Measurements from ENCODE around the gene KRT15.

The KRT15 gene

DNA sequence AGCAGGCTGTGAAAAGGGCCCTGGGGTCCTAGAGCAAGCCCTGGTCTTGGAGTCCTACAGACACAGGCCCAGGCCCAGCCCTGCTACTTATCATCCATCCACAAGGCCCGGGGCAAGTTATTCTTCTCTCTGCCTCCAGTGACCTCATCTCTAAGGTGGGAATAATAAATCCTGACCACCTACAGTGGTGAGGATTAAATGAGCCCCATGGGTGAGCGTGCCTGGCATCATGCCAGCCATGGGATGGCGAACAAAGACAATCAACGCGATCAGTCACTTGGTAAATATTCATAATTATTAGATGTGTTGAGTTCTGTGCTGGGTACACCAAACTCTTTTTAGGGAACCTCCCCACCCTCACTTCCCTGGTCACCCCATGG, 5.5 kb downstream of the KRT15 start:
- no peaks in the 10 kb centered on the region for H3K9me3 ChIP-seq (ENCODE audit: insufficient read depth, low read depth, low read length)
- H3K27me3 ChIP-seq (ENCODE audit: insufficient read depth, low read length, poor library complexity, severe bottlenecking), result no peaks in the 10 kb centered on the region
- no peaks in the 10 kb centered on the region for H3K36me3 ChIP-seq (ENCODE audit: insufficient read depth, low read length)
- no peak overlapping the region for H3K4me3 ChIP-seq (ENCODE audit: low read length, poor library complexity, severe bottlenecking)
- H3K79me2 ChIP-seq (ENCODE audit: insufficient read depth, low read length), result no peaks in the 10 kb centered on the region
- no peak overlapping the region for H2AFZ ChIP-seq (ENCODE audit: low read length)
- H3K9me2 ChIP-seq (replicated peaks; ENCODE audit: low read depth, low read length), result no peaks in the 10 kb centered on the region
- H4K20me1 ChIP-seq (ENCODE audit: insufficient read depth, low read length, poor library complexity, severe bottlenecking), result no peaks in the 10 kb centered on the region
- no peaks in the 10 kb centered on the region for H3F3A ChIP-seq (ENCODE audit: low read depth)
- no peak overlapping the region for H3K9ac ChIP-seq (ENCODE audit: low read depth, low read length, poor library complexity, severe bottlenecking)
- no peaks in the 10 kb centered on the region for H3K4me1 ChIP-seq (ENCODE audit: insufficient read depth, low read length, poor library complexity, severe bottlenecking)
- TF ChIP-seq, protein P1, sequence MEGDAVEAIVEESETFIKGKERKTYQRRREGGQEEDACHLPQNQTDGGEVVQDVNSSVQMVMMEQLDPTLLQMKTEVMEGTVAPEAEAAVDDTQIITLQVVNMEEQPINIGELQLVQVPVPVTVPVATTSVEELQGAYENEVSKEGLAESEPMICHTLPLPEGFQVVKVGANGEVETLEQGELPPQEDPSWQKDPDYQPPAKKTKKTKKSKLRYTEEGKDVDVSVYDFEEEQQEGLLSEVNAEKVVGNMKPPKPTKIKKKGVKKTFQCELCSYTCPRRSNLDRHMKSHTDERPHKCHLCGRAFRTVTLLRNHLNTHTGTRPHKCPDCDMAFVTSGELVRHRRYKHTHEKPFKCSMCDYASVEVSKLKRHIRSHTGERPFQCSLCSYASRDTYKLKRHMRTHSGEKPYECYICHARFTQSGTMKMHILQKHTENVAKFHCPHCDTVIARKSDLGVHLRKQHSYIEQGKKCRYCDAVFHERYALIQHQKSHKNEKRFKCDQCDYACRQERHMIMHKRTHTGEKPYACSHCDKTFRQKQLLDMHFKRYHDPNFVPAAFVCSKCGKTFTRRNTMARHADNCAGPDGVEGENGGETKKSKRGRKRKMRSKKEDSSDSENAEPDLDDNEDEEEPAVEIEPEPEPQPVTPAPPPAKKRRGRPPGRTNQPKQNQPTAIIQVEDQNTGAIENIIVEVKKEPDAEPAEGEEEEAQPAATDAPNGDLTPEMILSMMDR (conservative IDR thresholded peaks at IDR 0.05; ENCODE audit: low read length), result no peak
- TF ChIP-seq EZH2phosphoT487 (IDR thresholded peaks at IDR 0.05; ENCODE audit: borderline replicate concordance), result no peak
- no peak overlapping the region for H3K4me2 ChIP-seq (ENCODE audit: low read depth, low read length, poor library complexity, severe bottlenecking)

DNA sequence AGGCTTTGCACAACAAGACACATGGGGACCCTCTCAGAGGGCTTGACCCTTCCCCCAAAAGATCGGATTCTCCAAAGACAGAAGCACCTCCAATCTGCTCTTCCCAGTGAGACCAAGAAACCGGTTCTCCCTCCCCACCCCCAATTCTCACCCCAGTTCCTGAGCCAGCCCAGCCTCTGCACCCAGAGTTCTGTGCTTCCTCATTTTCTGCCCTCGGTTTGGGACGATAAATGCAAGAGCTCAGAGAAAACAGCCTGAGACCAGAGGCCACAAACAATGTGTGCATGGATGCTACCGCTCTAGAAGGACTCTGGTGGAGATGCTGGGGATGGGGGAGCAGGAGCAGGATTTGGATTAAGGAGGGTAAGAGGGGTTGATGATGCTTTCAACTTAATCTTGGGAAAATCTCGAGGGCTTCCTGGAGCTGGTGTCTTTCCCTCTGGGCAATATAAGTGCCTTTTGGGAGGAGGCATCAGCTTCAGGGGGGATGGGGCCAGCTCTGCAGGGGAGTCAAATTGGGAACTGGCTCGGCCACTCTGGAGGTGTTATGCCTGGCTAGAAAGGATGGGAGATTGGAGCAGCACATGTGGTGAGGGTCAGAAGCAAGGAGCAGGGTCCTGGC, 6.0 kb downstream of the KRT15 start:
- H2AFZ ChIP-seq (ENCODE audit: low read length), result no peak overlapping the region
- TF ChIP-seq EZH2phosphoT487 (IDR thresholded peaks at IDR 0.05; ENCODE audit: borderline replicate concordance), result no peak
- TF ChIP-seq, protein P1 (conservative IDR thresholded peaks at IDR 0.05; ENCODE audit: low read length), result no peak
- no peak overlapping the region for H3K9ac ChIP-seq (ENCODE audit: low read depth, low read length, poor library complexity, severe bottlenecking)
- no peaks in the 10 kb centered on the region for H3K79me2 ChIP-seq (ENCODE audit: insufficient read depth, low read length)
- no peak overlapping the region for H3K4me2 ChIP-seq (ENCODE audit: low read depth, low read length, poor library complexity, severe bottlenecking)
- no peaks in the 10 kb centered on the region for H3K9me2 ChIP-seq (replicated peaks; ENCODE audit: low read depth, low read length)
- H4K20me1 ChIP-seq (ENCODE audit: insufficient read depth, low read length, poor library complexity, severe bottlenecking), result no peaks in the 10 kb centered on the region
- no peaks in the 10 kb centered on the region for H3K9me3 ChIP-seq (ENCODE audit: insufficient read depth, low read depth, low read length)
- H3K4me3 ChIP-seq (ENCODE audit: low read length, poor library complexity, severe bottlenecking), result no peak overlapping the region
- no peaks in the 10 kb centered on the region for H3F3A ChIP-seq (ENCODE audit: low read depth)
- H3K27me3 ChIP-seq (ENCODE audit: insufficient read depth, low read length, poor library complexity, severe bottlenecking), result no peaks in the 10 kb centered on the region
- H3K4me1 ChIP-seq (ENCODE audit: insufficient read depth, low read length, poor library complexity, severe bottlenecking), result no peaks in the 10 kb centered on the region
- H3K36me3 ChIP-seq (ENCODE audit: insufficient read depth, low read length), result no peaks in the 10 kb centered on the region

DNA sequence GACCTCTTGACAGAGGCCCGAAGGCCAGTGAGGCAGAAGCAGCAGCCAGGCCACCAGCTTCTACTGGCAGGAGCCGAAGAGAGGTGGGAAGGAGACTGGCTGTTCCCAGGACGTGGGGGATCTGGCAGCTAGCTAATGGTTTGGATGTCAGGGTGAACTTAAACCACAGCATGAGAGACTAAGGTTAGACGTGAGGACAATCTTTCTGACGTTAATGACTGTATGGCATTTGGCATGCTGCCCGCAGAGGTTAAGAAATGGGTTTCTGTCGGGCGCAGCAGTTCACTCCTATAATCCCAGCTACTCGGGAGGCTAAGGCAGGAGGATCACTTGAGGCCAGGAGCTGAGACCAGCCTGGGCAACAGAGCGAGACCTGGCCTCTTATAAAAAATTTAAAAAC, 7.0 kb downstream of the KRT15 start:
- H3K9me3 ChIP-seq (ENCODE audit: insufficient read depth, low read depth, low read length), result no peaks in the 10 kb centered on the region
- H2AFZ ChIP-seq (ENCODE audit: low read length), result no peak overlapping the region
- H3K27me3 ChIP-seq (ENCODE audit: insufficient read depth, low read length, poor library complexity, severe bottlenecking), result no peaks in the 10 kb centered on the region
- no peaks in the 10 kb centered on the region for H4K20me1 ChIP-seq (ENCODE audit: insufficient read depth, low read length, poor library complexity, severe bottlenecking)
- no peak overlapping the region for H3K9ac ChIP-seq (ENCODE audit: low read depth, low read length, poor library complexity, severe bottlenecking)
- no peaks in the 10 kb centered on the region for H3K4me1 ChIP-seq (ENCODE audit: insufficient read depth, low read length, poor library complexity, severe bottlenecking)
- no peaks in the 10 kb centered on the region for H3K36me3 ChIP-seq (ENCODE audit: insufficient read depth, low read length)
- no peak overlapping the region for H3K4me3 ChIP-seq (ENCODE audit: low read length, poor library complexity, severe bottlenecking)
- H3K4me2 ChIP-seq (ENCODE audit: low read depth, low read length, poor library complexity, severe bottlenecking), result no peak overlapping the region
- H3K79me2 ChIP-seq (ENCODE audit: insufficient read depth, low read length), result no peaks in the 10 kb centered on the region
- TF ChIP-seq, protein P1 (conservative IDR thresholded peaks at IDR 0.05; ENCODE audit: low read length), result no peak
- no peak for TF ChIP-seq EZH2phosphoT487 (IDR thresholded peaks at IDR 0.05; ENCODE audit: borderline replicate concordance)
- H3F3A ChIP-seq (ENCODE audit: low read depth), result no peaks in the 10 kb centered on the region
- H3K9me2 ChIP-seq (replicated peaks; ENCODE audit: low read depth, low read length), result no peaks in the 10 kb centered on the region

Data from Loucy (cell line).